Immature natural killer cell (primary cell): Measurements from ENCODE around the gene CLIC4. TPM values are rescaled to one million over a fixed set of nuclear protein-coding genes. Genes with fewer than 3 reads are reported as not detected.
"Not testable (repeated sequence)": the region's sequence is repeated elsewhere in the genome, so short reads cannot be mapped to it uniquely, and the experiment has no call there.

ENCODE experiments used
- DNase-seq, 3 donors: peaks; one replicate each; pipeline ENCODE4 v3.0.0; 2022; ENCODE audit warnings: mixed read lengths in 1 of 3
- H3K27ac Mint-ChIP-seq, 6 donors: one replicate each; pipeline ENCODE4 v1.8.0; 2020; ENCODE audit warnings: mixed read lengths in 6 of 6, mild to moderate bottlenecking in 5 of 6, inconsistent platforms in 4 of 6, moderate library complexity in 3 of 6
- H3K27me3 Mint-ChIP-seq, 3 donors: one replicate each; pipeline ENCODE4 v1.8.0; 2020 to 2021; ENCODE audit warnings: low read depth in 3 of 3, mild to moderate bottlenecking in 3 of 3, mixed read lengths in 3 of 3, moderate library complexity in 3 of 3, inconsistent platforms in 1 of 3
- H3K36me3 Mint-ChIP-seq, 3 donors: one replicate each; pipeline ENCODE4 v1.8.0; 2020; ENCODE audit warnings: mixed read lengths in 3 of 3, inconsistent platforms in 2 of 3, mild to moderate bottlenecking in 2 of 3
- H3K4me1 Mint-ChIP-seq, 2 donors: one replicate each; pipeline ENCODE4 v1.8.0; 2020; ENCODE audit warnings: inconsistent platforms in 2 of 2, mild to moderate bottlenecking in 2 of 2, mixed read lengths in 2 of 2, moderate library complexity in 1 of 2
- H3K4me3 Mint-ChIP-seq, 5 donors: one replicate each; pipeline ENCODE4 v1.8.0; 2020; ENCODE audit warnings: mild to moderate bottlenecking in 5 of 5, mixed read lengths in 5 of 5, inconsistent platforms in 3 of 5, moderate library complexity in 3 of 5
- H3K9me3 Mint-ChIP-seq, 6 donors: one replicate each; pipeline ENCODE4 v1.8.0; 2020; ENCODE audit warnings: mild to moderate bottlenecking in 6 of 6, mixed read lengths in 6 of 6, inconsistent platforms in 4 of 6, moderate library complexity in 3 of 6
- polyA plus RNA-seq, 3 donors: library from polyadenylated mRNA; unstranded; fragments of 300-500 nt; fragmentation: Illumina TruSeq; gene quantifications; one replicate each; pipeline ENCODE4 v1.2.3, GENCODE V29; 2021

CLIC4 gene
- polyA plus RNA-seq, 3 donors from 2014 or later = 0.81 to 1.6 (median 1.3) TPM

GRCh38 chr1:24779689-24780464 lies 34.6 kb downstream of the CLIC4 start:
- H3K4me1 Mint-ChIP-seq = peaks cover 0 to 2% of the 10 kb centered on the region in 2 donors
- no peak overlapping the region for H3K4me3 Mint-ChIP-seq
- no peak for DNase-seq
- H3K36me3 Mint-ChIP-seq = no peaks in the 10 kb centered on the region
- H3K27me3 Mint-ChIP-seq = no peaks in the 10 kb centered on the region
- no peak overlapping the region for H3K27ac Mint-ChIP-seq
- H3K9me3 Mint-ChIP-seq = no peaks in the 10 kb centered on the region

GRCh38 chr1:24780626-24781025 lies 35.4 kb downstream of the CLIC4 start:
- H3K9me3 Mint-ChIP-seq, H3K4me1 Mint-ChIP-seq, H3K4me3 Mint-ChIP-seq, DNase-seq, H3K27ac Mint-ChIP-seq, H3K36me3 Mint-ChIP-seq, H3K27me3 Mint-ChIP-seq: not testable (repeated sequence)

GRCh38 chr1:24782689-24783088 lies 37.4 kb downstream of the CLIC4 start:
- no peak overlapping the region for H3K27ac Mint-ChIP-seq
- peaks cover 0 to 3% (median 0%) of the 10 kb centered on the region in 3 donors for H3K36me3 Mint-ChIP-seq
- no peaks in the 10 kb centered on the region for H3K27me3 Mint-ChIP-seq
- no peak overlapping the region for H3K4me3 Mint-ChIP-seq
- no peaks in the 10 kb centered on the region for H3K9me3 Mint-ChIP-seq
- peaks cover 13 to 20% of the 10 kb centered on the region in 2 donors for H3K4me1 Mint-ChIP-seq
- no peak for DNase-seq

GRCh38 chr1:24783713-24784112 lies 38.5 kb downstream of the CLIC4 start:
- Mint-ChIP-seq H3K27me3 (no peaks in the 10 kb centered on the region), H3K36me3 (peaks cover 0 to 3% (median 0%) of the 10 kb centered on the region in 3 donors), H3K9me3 (no peaks in the 10 kb centered on the region), H3K27ac (no peak overlapping the region), H3K4me3 (no peak overlapping the region), H3K4me1 (peaks cover 18 to 25% of the 10 kb centered on the region in 2 donors)
- no peak for DNase-seq

GRCh38 chr1:24786191-24786590 lies 40.9 kb downstream of the CLIC4 start:
- peak overlapping the region in 2 of 6 donors; percentile 61 to 78 for H3K27ac Mint-ChIP-seq
- peak overlapping the region in 4 of 5 donors; percentile 46 to 77 (median 68) for H3K4me3 Mint-ChIP-seq
- peak in 1 of 3 donors; percentile 1 for DNase-seq
- peaks cover 0 to 3% (median 0%) of the 10 kb centered on the region in 3 donors for H3K36me3 Mint-ChIP-seq
- H3K9me3 Mint-ChIP-seq = no peaks in the 10 kb centered on the region
- H3K27me3 Mint-ChIP-seq = peaks cover 0 to 3% (median 0%) of the 10 kb centered on the region in 3 donors
- H3K4me1 Mint-ChIP-seq = peaks cover 18 to 25% of the 10 kb centered on the region in 2 donors

- peaks cover 12 to 17% of the 10 kb centered on the region in 2 donors for H3K4me1 Mint-ChIP-seq
- no peaks in the 10 kb centered on the region for H3K9me3 Mint-ChIP-seq
- H3K4me3 Mint-ChIP-seq = no peak overlapping the region
- H3K27me3 Mint-ChIP-seq = peaks cover 0 to 7% (median 0%) of the 10 kb centered on the region in 3 donors
- H3K36me3 Mint-ChIP-seq = no peaks in the 10 kb centered on the region
- DNase-seq = no peak
- no peak overlapping the region for H3K27ac Mint-ChIP-seq
Measured at GRCh38 chr1:24790490-24790889, 45.2 kb downstream of the CLIC4 start.

- Mint-ChIP-seq H3K4me3 (no peak overlapping the region), H3K27ac (no peak overlapping the region)
Measured at GRCh38 chr1:24793447-24794129, 48.3 kb downstream of the CLIC4 start.

GRCh38 chr1:24794130-24794502 lies 48.9 kb downstream of the CLIC4 start:
- H3K9me3 Mint-ChIP-seq, H3K4me1 Mint-ChIP-seq, H3K27ac Mint-ChIP-seq, H3K27me3 Mint-ChIP-seq, H3K36me3 Mint-ChIP-seq, DNase-seq, H3K4me3 Mint-ChIP-seq: not testable (repeated sequence)

More at GRCh38 chr1:24793447-24794129, 48.3 kb downstream of the CLIC4 start:
- no peaks in the 10 kb centered on the region for H3K9me3 Mint-ChIP-seq
- DNase-seq = no peak
- peaks cover 0 to under 1% of the 10 kb centered on the region in 2 donors for H3K4me1 Mint-ChIP-seq
- H3K36me3 Mint-ChIP-seq = no peaks in the 10 kb centered on the region
- peaks cover 0 to 7% (median 0%) of the 10 kb centered on the region in 3 donors for H3K27me3 Mint-ChIP-seq

GRCh38 chr1:24795236-24795635 lies 50.0 kb downstream of the CLIC4 start:
- H3K36me3 Mint-ChIP-seq = no peaks in the 10 kb centered on the region
- no peak overlapping the region for H3K4me3 Mint-ChIP-seq
- peaks cover 0 to 4% (median 0%) of the 10 kb centered on the region in 3 donors for H3K27me3 Mint-ChIP-seq
- no peak overlapping the region for H3K27ac Mint-ChIP-seq
- no peak for DNase-seq
- no peaks in the 10 kb centered on the region for H3K4me1 Mint-ChIP-seq
- no peaks in the 10 kb centered on the region for H3K9me3 Mint-ChIP-seq

GRCh38 chr1:24796524-24796923 lies 51.3 kb downstream of the CLIC4 start:
- Mint-ChIP-seq H3K27me3 (peaks cover 0 to 4% (median 0%) of the 10 kb centered on the region in 3 donors), H3K27ac (no peak overlapping the region), H3K4me1 (no peaks in the 10 kb centered on the region), H3K4me3 (no peak overlapping the region), H3K36me3 (no peaks in the 10 kb centered on the region), H3K9me3 (no peaks in the 10 kb centered on the region)
- DNase-seq = no peak

- DNase-seq, H3K36me3 Mint-ChIP-seq, H3K27me3 Mint-ChIP-seq, H3K4me3 Mint-ChIP-seq, H3K27ac Mint-ChIP-seq, H3K9me3 Mint-ChIP-seq, H3K4me1 Mint-ChIP-seq: not testable (repeated sequence)
Measured at GRCh38 chr1:24799242-24799641, 54.0 kb downstream of the CLIC4 start.

- no peaks in the 10 kb centered on the region for H3K4me1 Mint-ChIP-seq
- H3K9me3 Mint-ChIP-seq = no peaks in the 10 kb centered on the region
- DNase-seq = no peak
- H3K36me3 Mint-ChIP-seq = no peaks in the 10 kb centered on the region
- H3K27me3 Mint-ChIP-seq = no peaks in the 10 kb centered on the region
- H3K4me3 Mint-ChIP-seq = no peak overlapping the region
- H3K27ac Mint-ChIP-seq = no peak overlapping the region
Measured at GRCh38 chr1:24801176-24801575, 55.9 kb downstream of the CLIC4 start.

- Mint-ChIP-seq H3K27ac (no peak overlapping the region), H3K9me3 (no peaks in the 10 kb centered on the region), H3K4me1 (no peaks in the 10 kb centered on the region), H3K36me3 (no peaks in the 10 kb centered on the region), H3K27me3 (no peaks in the 10 kb centered on the region), H3K4me3 (no peak overlapping the region)
- DNase-seq = no peak
Measured at GRCh38 chr1:24803220-24803619, 58.0 kb downstream of the CLIC4 start.

- Mint-ChIP-seq H3K36me3 (no peaks in the 10 kb centered on the region), H3K4me1 (no peaks in the 10 kb centered on the region), H3K27ac (no peak overlapping the region), H3K4me3 (no peak overlapping the region), H3K27me3 (no peaks in the 10 kb centered on the region), H3K9me3 (no peaks in the 10 kb centered on the region)
- no peak for DNase-seq
Measured at GRCh38 chr1:24803987-24804530, 58.8 kb downstream of the CLIC4 start.
